H1 (cell line): Measurements from ENCODE around the gene ZNF302. TPM values are rescaled to one million over a fixed set of nuclear protein-coding genes. Genes with fewer than 3 reads are reported as not detected.

Experiments used
- CTCF ChIA-PET: fragments of 300-600 bp; sonication (Branson Sonifier 250); formaldehyde crosslinking; loops from one replicate; lab custom pipeline; 2021; ENCODE audit not compliant: partially characterized antibody; lab: Charles Lee
- POLR2A ChIA-PET: fragments of 300-600 bp; sonication (Branson Sonifier 250); formaldehyde crosslinking; loops from one replicate; lab custom pipeline; 2021; ENCODE audit warnings: inconsistent platforms; ENCODE audit not compliant: partially characterized antibody; lab: Charles Lee
- DNase-seq, 2 experiments: peaks; one replicate each; pipeline versions ENCODE4 v3.0.0 to v3.0.0-alpha.2; 2010 to 2022; ENCODE audit warnings: low spot score in 2 of 2, low read depth in 1 of 2, mixed read lengths in 1 of 2
- FAIRE-seq: peaks from 2 replicates; lab custom pipeline; 2011; peaks lifted over from hg19 to GRCh38; lab: Jason Lieb, UNC
- H2AFZ ChIP-seq: 2 replicates; pipeline ENCODE4 v1.8.1; 2012; ENCODE audit warnings: low read length, inconsistent platforms
- H2AK5ac ChIP-seq: 2 replicates; pipeline ENCODE4 v1.6.1; 2013; ENCODE audit warnings: low read depth, low read length
- H2BK120ac ChIP-seq: replicated peaks from 2 replicates; pipeline ENCODE3; 2013; ENCODE audit warnings: low read depth, low read length, inconsistent platforms
- H2BK12ac ChIP-seq: 2 replicates; pipeline ENCODE4 v1.6.1; 2013; ENCODE audit warnings: low read depth, low read length
- H2BK15ac ChIP-seq: 2 replicates; pipeline ENCODE4 v1.6.1; 2013; ENCODE audit warnings: low read length
- H2BK20ac ChIP-seq: 2 replicates; pipeline ENCODE4 v1.6.1; 2013; ENCODE audit warnings: low read length
- H2BK5ac ChIP-seq: 2 replicates; pipeline ENCODE4 v1.6.1; 2013; ENCODE audit warnings: low read depth, low read length
- H3K14ac ChIP-seq: 2 replicates; pipeline ENCODE4 v1.6.1; 2013; ENCODE audit warnings: inconsistent platforms; ENCODE audit not compliant: insufficient read length
- H3K18ac ChIP-seq: 2 replicates; pipeline ENCODE4 v1.6.1; 2013; ENCODE audit warnings: low read length; ENCODE audit errors: extremely low read depth
- H3K23ac ChIP-seq: 2 replicates; pipeline ENCODE4 v1.6.1; 2013; ENCODE audit warnings: inconsistent platforms; ENCODE audit not compliant: insufficient read length
- H3K23me2 ChIP-seq: 2 replicates; pipeline ENCODE4 v1.6.1; 2013; ENCODE audit warnings: low read depth, low read length
- H3K27ac ChIP-seq: 2 replicates; pipeline ENCODE4 v1.6.1; 2011; ENCODE audit warnings: low read depth, low read length, inconsistent platforms
- H3K27me3 ChIP-seq, 4 experiments: replicated peaks in 1 of 4; 1 replicate in 1 of 4; 2 replicates in 3 of 4; pipeline versions ENCODE4 v1.6.1 to v1.8.1; 2011 to 2013; ENCODE audit warnings: low read length in 3 of 4, mild to moderate bottlenecking in 3 of 4, inconsistent platforms in 2 of 4, mixed read lengths in 2 of 4, moderate library complexity in 1 of 4; ENCODE audit not compliant: control insufficient read depth in 3 of 4, insufficient read depth in 3 of 4; ENCODE audit errors: extremely low read depth in 1 of 4
- H3K36me3 ChIP-seq, 4 experiments: 2 replicates each; pipeline versions ENCODE4 v1.6.1 to v1.8.1; 2011 to 2013; ENCODE audit warnings: mild to moderate bottlenecking in 4 of 4, low read length in 3 of 4, moderate library complexity in 2 of 4, control low read depth in 1 of 4, inconsistent platforms in 1 of 4; ENCODE audit not compliant: insufficient read depth in 4 of 4, control insufficient read depth in 2 of 4
- H3K4ac ChIP-seq: replicated peaks from 2 replicates; pipeline ENCODE3; 2013; ENCODE audit warnings: low read length, low read depth, mixed read lengths, inconsistent platforms; ENCODE audit not compliant: insufficient read length
- H3K4me1 ChIP-seq, 4 experiments: replicated peaks in 1 of 4; 1 replicate in 1 of 4; 2 replicates in 3 of 4; pipeline versions ENCODE4 v1.6.1 to v1.8.1; 2011 to 2013; ENCODE audit warnings: low read length in 3 of 4, inconsistent platforms in 2 of 4, mixed read lengths in 1 of 4; ENCODE audit not compliant: insufficient read depth in 4 of 4, control insufficient read depth in 3 of 4
- H3K4me2 ChIP-seq, 2 experiments: 2 replicates each; pipeline versions ENCODE4 v1.6.1 to v1.8.1; 2011 to 2013; ENCODE audit warnings: low read depth in 2 of 2, low read length in 2 of 2, control low read depth in 1 of 2, inconsistent platforms in 1 of 2, mild to moderate bottlenecking in 1 of 2; ENCODE audit not compliant: insufficient read depth in 1 of 2
- H3K4me3 ChIP-seq, 4 experiments: fragments of 200-600, 300-600 bp in 1 of 4; sonication (generic), shearing (Covaris generic), sonication (Bioruptor Twin) in 1 of 4; 2 replicates each; pipeline versions ENCODE4 v1.5.1 to v1.8.1; 2011 to 2016; ENCODE audit warnings: low read length in 4 of 4, low read depth in 3 of 4, control low read depth in 2 of 4, inconsistent platforms in 2 of 4, mild to moderate bottlenecking in 2 of 4, mixed read lengths in 1 of 4, moderate library complexity in 1 of 4; ENCODE audit not compliant: insufficient read depth in 2 of 4; ENCODE audit errors: extremely low read depth in 1 of 4
- H3K56ac ChIP-seq: replicated peaks from 2 replicates; pipeline ENCODE3; 2013; ENCODE audit warnings: low read depth, mild to moderate bottlenecking, mixed read lengths, low read length, inconsistent platforms; ENCODE audit not compliant: insufficient read length
- H3K79me1 ChIP-seq: 2 replicates; pipeline ENCODE4 v1.6.1; 2013; ENCODE audit warnings: low read depth, low read length, control low read depth
- H3K79me2 ChIP-seq, 2 experiments: 2 replicates each; pipeline versions ENCODE4 v1.6.1 to v1.8.1; 2012 to 2013; ENCODE audit warnings: low read length in 2 of 2, mild to moderate bottlenecking in 2 of 2, inconsistent platforms in 1 of 2; ENCODE audit not compliant: insufficient read depth in 2 of 2, control insufficient read depth in 1 of 2
- H3K9ac ChIP-seq, 4 experiments: replicated peaks in 1 of 4; 1 replicate in 1 of 4; 2 replicates in 3 of 4; pipeline versions ENCODE4 v1.6.1 to v1.8.1; 2011 to 2013; ENCODE audit warnings: low read depth in 3 of 4, low read length in 3 of 4, control low read depth in 2 of 4, mild to moderate bottlenecking in 2 of 4, moderate library complexity in 2 of 4, inconsistent platforms in 1 of 4; ENCODE audit errors: extremely low read depth in 1 of 4
- H3K9me3 ChIP-seq, 2 experiments: 2 replicates each; pipeline versions ENCODE4 v1.6.1 to v1.8.1; 2012 to 2013; ENCODE audit warnings: mild to moderate bottlenecking in 2 of 2, moderate library complexity in 2 of 2, control low read depth in 1 of 2, inconsistent platforms in 1 of 2, low read depth in 1 of 2, low read length in 1 of 2, mixed read lengths in 1 of 2; ENCODE audit not compliant: insufficient read depth in 2 of 2
- H4K20me1 ChIP-seq, 2 experiments: replicated peaks in 1 of 2; 2 replicates each; pipeline versions ENCODE3 to v1.8.1; 2011 to 2013; ENCODE audit warnings: inconsistent platforms in 2 of 2, low read length in 2 of 2, mild to moderate bottlenecking in 1 of 2; ENCODE audit not compliant: insufficient read depth in 2 of 2, control insufficient read depth in 1 of 2
- H4K5ac ChIP-seq: 2 replicates; pipeline ENCODE4 v1.6.1; 2013; ENCODE audit warnings: low read length, low read depth, mixed read lengths, inconsistent platforms; ENCODE audit not compliant: insufficient read length
- H4K8ac ChIP-seq: 2 replicates; pipeline ENCODE4 v1.8.0; 2013; ENCODE audit warnings: mild to moderate bottlenecking, moderate library complexity, low read length, inconsistent platforms; ENCODE audit not compliant: insufficient read depth; ENCODE audit errors: extremely low read depth
- H4K91ac ChIP-seq: replicated peaks from 2 replicates; pipeline ENCODE3; 2013; ENCODE audit warnings: low read length, mixed read lengths, inconsistent platforms; ENCODE audit not compliant: insufficient read length
- CHD2 ChIP-seq: IDR thresholded peaks from 2 replicates; pipeline ENCODE4 v1.6.1; 2012; ENCODE audit warnings: low read length, improper control_type of control experiment
- EP300 ChIP-seq, 2 experiments: IDR thresholded peaks; 1 replicate in 1 of 2; 2 replicates in 1 of 2; pipeline ENCODE4 v1.6.1; 2011 to 2012; ENCODE audit warnings: low read depth in 2 of 2, low read length in 2 of 2, mild to moderate bottlenecking in 2 of 2, borderline replicate concordance in 1 of 2, inconsistent platforms in 1 of 2, moderate library complexity in 1 of 2
- JUN ChIP-seq: IDR thresholded peaks from 2 replicates; pipeline ENCODE4 v1.6.1; 2011; ENCODE audit warnings: low read depth, mild to moderate bottlenecking, improper control_type of control experiment, low read length
- PHF8 ChIP-seq: fragments of 200-600 bp; sonication (generic); conservative IDR thresholded peaks from 2 replicates; pipeline ENCODE4 v1.7.1; 2012; ENCODE audit warnings: low read depth, mild to moderate bottlenecking, inconsistent platforms, low read length, moderate library complexity
- POLR2AphosphoS5 ChIP-seq: IDR thresholded peaks from 2 replicates; pipeline ENCODE4 v1.6.1; 2011; ENCODE audit warnings: low read depth, low read length
- RAD21 ChIP-seq, 2 experiments: IDR thresholded peaks in 1 of 2; conservative IDR thresholded peaks in 1 of 2; 2 replicates each; pipeline ENCODE4 v1.6.1; 2011; ENCODE audit warnings: low read depth in 2 of 2, low read length in 2 of 2, improper control_type of control experiment in 1 of 2, inconsistent platforms in 1 of 2, mild to moderate bottlenecking in 1 of 2, moderate library complexity in 1 of 2
- SRF ChIP-seq: IDR thresholded peaks from 2 replicates; pipeline ENCODE4 v1.6.1; 2011; ENCODE audit warnings: mild to moderate bottlenecking, low read depth, low read length, moderate library complexity
- WGBS, 2 experiments: shearing (Covaris generic) in 1 of 2; methylation state at CpG; one replicate each; pipeline versions ENCODE4 v1.1.6 to v1.1.7; 2013 to 2015; ENCODE audit warnings: low lambda C conversion rate in 2 of 2, mixed read lengths in 2 of 2, inconsistent platforms in 1 of 2, low coverage in 1 of 2, missing lambda C conversion rate in 1 of 2; ENCODE audit not compliant: insufficient replicate concordance in 2 of 2, insufficient coverage in 1 of 2, insufficient read length in 1 of 2; ENCODE audit errors: extremely low coverage in 1 of 2, missing lambda C conversion rate in 1 of 2; 5-methylcytosine and 5-hydroxymethylcytosine counted together
- polyA plus RNA-seq, 7 experiments: library from polyadenylated mRNA; depleted of rRNA in 3 of 7; stranded (reverse) in 5 of 7; unstranded in 2 of 7; fragments of >200 nt in 5 of 7; fragments of 200-250 nt in 2 of 7; gene quantifications; 1 replicate in 5 of 7; 2 replicates in 1 of 7; 4 replicates in 1 of 7; pipeline versions ENCODE4 v1.2.1 to v1.2.3, GENCODE V29; 2011 to 2013; ENCODE audit warnings: missing spikeins in 2 of 7, mixed read lengths in 2 of 7
- total RNA-seq: library from RNA; stranded (reverse); fragmentation: NEBNext Ultra II Directional; extraction: Animal tissue kit (Norgen Biotek cat#: 25700); gene quantifications from 2 replicates; pipeline ENCODE4 v1.2.1, GENCODE V29; 2021
- TF ChIP-seq, protein P1 (sequence below), 3 experiments: IDR thresholded peaks; 1 replicate in 2 of 3; 2 replicates in 1 of 3; pipeline versions ENCODE4 v1.5.1 to v1.6.1; 2011; ENCODE audit warnings: low read length in 3 of 3, mild to moderate bottlenecking in 3 of 3, inconsistent platforms in 2 of 3, low read depth in 1 of 3, moderate library complexity in 1 of 3; ENCODE audit not compliant: insufficient read depth in 1 of 3; ENCODE audit errors: control extremely low read depth in 1 of 3

Gene ZNF302
- total and polyA plus RNA-seq, 2 of the 8 experiments (the other 6 are each of a cell fraction or from before 2014, with no cell fraction given) = 9.1 to 20.4 TPM

DNA sequence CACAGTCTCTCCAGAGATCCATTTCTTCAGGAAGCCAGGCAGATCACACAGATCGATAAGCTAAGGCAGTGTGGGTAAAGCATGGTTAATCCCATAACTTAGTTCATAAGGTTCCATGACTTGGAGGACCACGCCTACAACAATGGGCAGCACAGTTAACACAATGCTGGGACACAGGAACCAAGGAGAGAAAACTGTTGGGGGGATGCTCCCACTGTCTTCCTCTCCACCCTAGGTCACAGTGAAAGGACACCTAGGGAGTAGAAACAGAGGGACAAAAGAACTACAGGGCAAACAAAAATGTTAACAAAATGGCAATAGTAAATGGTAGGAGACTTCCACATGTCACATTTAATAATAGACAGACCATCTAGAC, 35.8 kb downstream of the ZNF302 start:
- TF ChIP-seq, protein P1, sequence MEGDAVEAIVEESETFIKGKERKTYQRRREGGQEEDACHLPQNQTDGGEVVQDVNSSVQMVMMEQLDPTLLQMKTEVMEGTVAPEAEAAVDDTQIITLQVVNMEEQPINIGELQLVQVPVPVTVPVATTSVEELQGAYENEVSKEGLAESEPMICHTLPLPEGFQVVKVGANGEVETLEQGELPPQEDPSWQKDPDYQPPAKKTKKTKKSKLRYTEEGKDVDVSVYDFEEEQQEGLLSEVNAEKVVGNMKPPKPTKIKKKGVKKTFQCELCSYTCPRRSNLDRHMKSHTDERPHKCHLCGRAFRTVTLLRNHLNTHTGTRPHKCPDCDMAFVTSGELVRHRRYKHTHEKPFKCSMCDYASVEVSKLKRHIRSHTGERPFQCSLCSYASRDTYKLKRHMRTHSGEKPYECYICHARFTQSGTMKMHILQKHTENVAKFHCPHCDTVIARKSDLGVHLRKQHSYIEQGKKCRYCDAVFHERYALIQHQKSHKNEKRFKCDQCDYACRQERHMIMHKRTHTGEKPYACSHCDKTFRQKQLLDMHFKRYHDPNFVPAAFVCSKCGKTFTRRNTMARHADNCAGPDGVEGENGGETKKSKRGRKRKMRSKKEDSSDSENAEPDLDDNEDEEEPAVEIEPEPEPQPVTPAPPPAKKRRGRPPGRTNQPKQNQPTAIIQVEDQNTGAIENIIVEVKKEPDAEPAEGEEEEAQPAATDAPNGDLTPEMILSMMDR (IDR thresholded peaks at IDR 0.05; ENCODE audit: control extremely low read depth in 1 of 3, insufficient read depth in 1 of 3, low read depth in 1 of 3, low read length in 3 of 3) = no peak
- no peak for TF ChIP-seq JUN
- TF ChIP-seq SRF = no peak
- TF ChIP-seq POLR2AphosphoS5 = no peak
- no peak for TF ChIP-seq PHF8
- TF ChIP-seq CHD2 = no peak
- TF ChIP-seq EP300 (IDR thresholded peaks at IDR 0.05; ENCODE audit: borderline replicate concordance in 1 of 2, low read depth in 2 of 2, low read length in 2 of 2) = no peak
- TF ChIP-seq RAD21 (IDR thresholded peaks at IDR 0.05 in 1 of 2, conservative IDR thresholded peaks at IDR 0.05 in 1 of 2; ENCODE audit: low read depth in 2 of 2, low read length in 2 of 2) = no peak
- Histone ChIP-seq H3K4me3 (no peak overlapping the region), H4K8ac (no peak overlapping the region), H3K23ac (no peak overlapping the region), H3K14ac (no peak overlapping the region), H3K79me1 (no peaks in the 10 kb centered on the region), H2BK12ac (no peak overlapping the region), H4K5ac (no peak overlapping the region), H4K91ac (no peak overlapping the region), H3K4me2 (no peak overlapping the region), H3K4ac (no peak overlapping the region), H3K18ac (no peak overlapping the region), H2BK20ac (no peak overlapping the region), H2BK5ac (no peak overlapping the region), H3K27me3 (no peaks in the 10 kb centered on the region), H3K9ac (no peak overlapping the region), H3K36me3 (no peaks in the 10 kb centered on the region), H3K56ac (no peak overlapping the region), H2AK5ac (no peak overlapping the region), H4K20me1 (no peaks in the 10 kb centered on the region), H2BK15ac (no peak overlapping the region), H2AFZ (no peak overlapping the region), H3K4me1 (no peaks in the 10 kb centered on the region), H3K23me2 (no peaks in the 10 kb centered on the region; the same call in 1 of the 2 replicates), H3K9me3 (peaks cover 31 to 42% of the 10 kb centered on the region in 2 experiments), H3K79me2 (no peaks in the 10 kb centered on the region), H3K27ac (no peak overlapping the region), H2BK120ac (no peak overlapping the region)
- 66% methylated on average over 2 of the region's 2 CpGs; no CpG with 5 or more reads in 1 of the 2 experiments for WGBS, 2 experiments
- ChIA-PET POLR2A (interaction anchor here (1.4 to 2.4 kb wide), 2 partner anchors 36 to 213 kb away, joined by 4 to 8 read pairs; partner anchors contain the start of genes SCGB2B2 and ZNF302), CTCF (interaction anchor here (0.6 to 6.2 kb wide), 5 partner anchors 17 to 934 kb away, joined by 3 to 46 read pairs (median 3); no protein-coding TSS in a partner anchor)
- DNase-seq = no peak
- FAIRE-seq = no peak
